H1 (cell line): Measurements from ENCODE around the gene PRG3. TPM values are rescaled to one million over a fixed set of nuclear protein-coding genes. Genes with fewer than 3 reads are reported as not detected.

Experiments
- GTF2F1 ChIP-seq: IDR thresholded peaks from 2 replicates; pipeline ENCODE4 v1.6.1; 2012; ENCODE audit warnings: low read depth, low read length, improper control_type of control experiment, borderline replicate concordance
- polyA plus RNA-seq, 7 experiments: library from polyadenylated mRNA; depleted of rRNA in 3 of 7; stranded (reverse) in 5 of 7; unstranded in 2 of 7; fragments of >200 nt in 5 of 7; fragments of 200-250 nt in 2 of 7; gene quantifications; 1 replicate in 5 of 7; 2 replicates in 1 of 7; 4 replicates in 1 of 7; pipeline versions ENCODE4 v1.2.1 to v1.2.3, GENCODE V29; 2011 to 2013; ENCODE audit warnings: missing spikeins in 2 of 7, mixed read lengths in 2 of 7
- total RNA-seq: library from RNA; stranded (reverse); fragmentation: NEBNext Ultra II Directional; extraction: Animal tissue kit (Norgen Biotek cat#: 25700); gene quantifications from 2 replicates; pipeline ENCODE4 v1.2.1, GENCODE V29; 2021

PRG3 gene
- total and polyA plus RNA-seq, 2 of the 8 experiments (the other 6 are each of a cell fraction or from before 2014, with no cell fraction given) = not detected

DNA sequence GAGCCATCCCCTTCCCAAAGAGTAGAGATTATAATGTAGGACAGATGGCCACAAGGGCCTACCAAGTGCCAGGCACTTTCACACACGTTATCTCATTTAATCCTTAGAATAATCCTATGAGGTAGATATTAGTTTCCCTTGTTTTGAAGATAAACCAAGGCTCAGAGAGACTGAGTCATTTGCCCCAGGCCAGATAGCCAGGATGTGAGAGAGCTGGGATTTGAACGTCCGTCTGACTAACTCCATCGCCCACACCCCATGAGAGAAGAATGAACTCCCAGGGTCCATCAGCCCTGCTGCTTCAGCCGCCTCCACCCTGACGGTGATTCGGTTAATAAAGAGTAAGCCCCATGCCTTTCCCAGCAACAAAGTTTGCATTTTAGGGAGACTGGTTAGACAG, 10.7 kb downstream of the PRG3 start (continued):
- no peak for TF ChIP-seq GTF2F1
